GM10266 (cell line): Measurements from ENCODE around the gene TTC31.

Experiments used
- DNase-seq: peaks from one replicate; pipeline ENCODE4 v3.0.0; 2012; ENCODE audit errors: extremely low spot score
- TF ChIP-seq, protein P1 (sequence below): IDR thresholded peaks from 2 replicates; pipeline ENCODE4 v1.5.1; 2012; ENCODE audit warnings: mild to moderate bottlenecking, low read depth; ENCODE audit not compliant: control insufficient read depth, insufficient read depth; ENCODE audit errors: missing control alignments

The TTC31 gene

DNA sequence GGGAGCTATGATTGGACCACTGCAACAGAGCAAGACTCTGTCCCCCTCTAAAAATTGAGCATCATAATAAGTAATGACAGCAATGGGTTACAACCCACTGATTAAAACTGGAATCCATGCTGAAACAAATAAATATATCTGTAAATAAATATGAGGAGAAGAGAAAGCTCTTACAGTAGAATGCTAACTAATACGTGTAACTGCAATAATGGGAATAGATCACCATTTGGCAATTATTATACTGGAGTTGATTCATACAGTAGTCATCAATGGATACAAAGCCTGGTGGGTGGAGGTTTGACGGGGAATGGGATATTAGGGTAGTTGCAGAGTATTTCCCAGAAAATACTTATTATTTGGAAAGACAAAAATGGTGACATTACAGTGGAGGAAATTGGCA lies 34.1 kb upstream of the TTC31 start:
- DNase-seq: no peak
- TF ChIP-seq, protein P1, sequence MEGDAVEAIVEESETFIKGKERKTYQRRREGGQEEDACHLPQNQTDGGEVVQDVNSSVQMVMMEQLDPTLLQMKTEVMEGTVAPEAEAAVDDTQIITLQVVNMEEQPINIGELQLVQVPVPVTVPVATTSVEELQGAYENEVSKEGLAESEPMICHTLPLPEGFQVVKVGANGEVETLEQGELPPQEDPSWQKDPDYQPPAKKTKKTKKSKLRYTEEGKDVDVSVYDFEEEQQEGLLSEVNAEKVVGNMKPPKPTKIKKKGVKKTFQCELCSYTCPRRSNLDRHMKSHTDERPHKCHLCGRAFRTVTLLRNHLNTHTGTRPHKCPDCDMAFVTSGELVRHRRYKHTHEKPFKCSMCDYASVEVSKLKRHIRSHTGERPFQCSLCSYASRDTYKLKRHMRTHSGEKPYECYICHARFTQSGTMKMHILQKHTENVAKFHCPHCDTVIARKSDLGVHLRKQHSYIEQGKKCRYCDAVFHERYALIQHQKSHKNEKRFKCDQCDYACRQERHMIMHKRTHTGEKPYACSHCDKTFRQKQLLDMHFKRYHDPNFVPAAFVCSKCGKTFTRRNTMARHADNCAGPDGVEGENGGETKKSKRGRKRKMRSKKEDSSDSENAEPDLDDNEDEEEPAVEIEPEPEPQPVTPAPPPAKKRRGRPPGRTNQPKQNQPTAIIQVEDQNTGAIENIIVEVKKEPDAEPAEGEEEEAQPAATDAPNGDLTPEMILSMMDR: no peak

DNA sequence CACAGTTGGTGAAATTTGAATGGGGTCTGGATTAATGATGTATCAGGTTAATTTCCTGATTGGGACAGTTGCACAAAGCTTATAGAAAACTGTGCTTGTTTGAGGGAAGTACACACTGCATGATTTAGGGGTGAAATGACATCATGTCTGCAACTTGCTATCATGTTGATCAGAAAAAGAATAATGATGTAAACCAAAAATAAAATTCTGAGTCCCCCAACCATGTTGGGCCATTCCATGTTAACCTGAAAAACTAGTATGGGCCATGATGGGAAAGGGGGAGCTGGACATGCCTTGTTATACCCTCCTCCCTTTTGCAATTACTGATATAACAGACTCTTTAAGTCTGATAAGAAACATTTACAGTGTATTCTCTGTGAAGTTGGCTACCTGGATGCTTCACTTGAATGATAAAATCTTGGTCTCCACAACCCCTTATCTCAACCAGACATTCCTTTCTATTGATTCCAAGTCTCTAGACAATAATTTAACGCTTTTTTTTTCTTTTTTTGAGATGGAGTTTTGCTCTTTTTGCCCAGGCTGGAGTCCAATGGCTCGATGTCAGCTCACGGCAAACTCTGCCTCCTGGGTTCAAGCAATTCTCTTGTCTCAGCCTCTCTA lies 32.2 kb upstream of the TTC31 start:
- no peak for DNase-seq
- TF ChIP-seq, protein P1: no peak

DNA sequence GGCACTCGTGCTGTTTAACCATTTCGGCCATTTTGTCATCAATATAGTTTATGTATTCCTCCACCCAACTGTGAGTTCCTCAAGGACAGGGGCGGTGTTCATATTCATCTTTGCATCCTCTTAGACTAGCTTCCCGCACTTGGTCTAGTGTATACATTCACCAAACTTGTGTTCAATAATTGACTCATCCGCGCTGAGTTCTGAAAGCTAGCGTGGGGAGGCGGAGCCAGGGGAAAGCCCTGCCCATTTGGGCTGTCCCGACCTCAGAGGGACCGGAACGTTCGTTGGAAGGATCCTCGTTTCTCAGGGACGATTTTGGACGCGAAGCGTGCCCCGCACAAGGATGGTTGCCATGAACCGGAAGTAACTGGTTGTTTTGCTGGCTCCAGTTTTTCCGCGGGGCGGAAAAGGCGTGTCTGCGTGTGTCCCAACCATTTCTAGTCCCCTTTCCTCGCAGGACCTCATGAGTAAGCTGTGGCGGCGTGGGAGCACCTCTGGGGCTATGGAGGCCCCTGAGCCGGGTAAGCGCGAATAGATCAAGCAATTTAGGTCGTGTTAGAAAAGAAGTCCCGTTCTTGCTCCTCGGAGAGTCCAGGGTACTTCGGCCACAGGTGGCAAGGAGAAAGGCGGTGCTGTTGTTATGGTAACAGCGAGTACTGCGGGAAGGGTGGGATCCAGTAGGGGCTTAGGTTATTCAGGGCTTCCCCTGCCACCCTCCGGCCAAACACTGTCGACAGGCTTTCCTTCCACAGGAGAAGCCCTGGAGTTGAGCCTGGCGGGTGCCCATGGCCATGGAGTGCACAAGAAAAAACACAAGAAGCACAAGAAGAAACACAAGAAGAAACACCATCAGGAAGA lies 28.0 kb upstream of the TTC31 start, which contains the start of gene INO80B:
Gene INO80B, plus strand, starts transcription at position 434 of the 858 bp plus-strand sequence. Its CDS starts 30 bp downstream, at position 464.
- TF ChIP-seq, protein P1: no peak
- peak; percentile 91 for DNase-seq

- TF ChIP-seq, protein P1: no peak
- no peak for DNase-seq
Observed at GRCh38 chr2:74457129-74457548, 25.7 kb upstream of the TTC31 start.

GRCh38 chr2:74457549-74458131 lies 25.2 kb upstream of the TTC31 start:
- peak; percentile 81 for DNase-seq
- TF ChIP-seq, protein P1: no peak

DNA sequence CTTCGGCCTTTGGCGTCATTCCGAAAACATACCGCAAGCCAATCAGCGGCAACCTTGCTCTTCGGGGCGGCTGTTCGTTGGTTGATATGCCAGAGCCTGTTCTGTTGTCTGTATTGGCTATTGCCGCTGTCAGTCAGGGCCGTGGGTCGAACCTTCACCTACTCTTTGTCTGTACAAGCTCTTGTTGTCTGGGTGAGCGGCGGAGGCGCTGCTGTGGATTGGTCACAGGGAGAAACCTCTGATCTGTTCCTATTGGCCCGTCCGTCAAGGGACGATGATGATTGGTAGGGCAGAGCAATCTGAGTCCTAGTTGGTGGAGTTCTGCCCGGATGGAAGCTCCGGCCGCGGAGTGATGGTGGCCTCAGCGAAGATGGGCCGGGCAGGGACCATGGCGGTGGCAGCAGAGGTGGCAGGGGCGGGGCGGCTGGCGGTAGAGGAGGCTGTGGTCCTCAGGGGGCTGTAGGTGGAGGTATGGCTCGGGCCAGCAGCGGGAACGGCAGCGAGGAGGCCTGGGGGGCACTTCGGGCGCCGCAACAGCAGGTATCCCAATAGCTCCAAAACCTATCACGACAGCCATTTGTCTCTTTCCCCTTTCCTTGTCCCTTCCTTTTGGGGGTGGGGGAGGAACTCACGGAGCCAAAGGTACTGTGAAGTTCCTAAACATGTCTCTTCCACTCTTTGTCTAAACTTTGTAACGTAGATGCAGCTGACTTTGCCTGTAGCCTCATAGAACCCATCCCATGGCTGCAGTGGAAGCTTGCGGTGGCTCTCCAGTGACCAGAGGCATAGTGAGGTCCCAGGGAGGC lies 24.5 kb upstream of the TTC31 start, which contains the start of gene WBP1:
Gene WBP1, plus strand, starts transcription at position 307 of the 806 bp plus-strand sequence. Its CDS starts 165 bp downstream, at position 472.
- TF ChIP-seq, protein P1: no peak
- peak; percentile 98 for DNase-seq
